ENCODE data around the gene ALOX5. TPM values are rescaled to one million over a fixed set of nuclear protein-coding genes. Genes with fewer than 3 reads are reported as not detected.

The ALOX5 gene
- not detected in 2 replicates for total RNA-seq

DNA sequence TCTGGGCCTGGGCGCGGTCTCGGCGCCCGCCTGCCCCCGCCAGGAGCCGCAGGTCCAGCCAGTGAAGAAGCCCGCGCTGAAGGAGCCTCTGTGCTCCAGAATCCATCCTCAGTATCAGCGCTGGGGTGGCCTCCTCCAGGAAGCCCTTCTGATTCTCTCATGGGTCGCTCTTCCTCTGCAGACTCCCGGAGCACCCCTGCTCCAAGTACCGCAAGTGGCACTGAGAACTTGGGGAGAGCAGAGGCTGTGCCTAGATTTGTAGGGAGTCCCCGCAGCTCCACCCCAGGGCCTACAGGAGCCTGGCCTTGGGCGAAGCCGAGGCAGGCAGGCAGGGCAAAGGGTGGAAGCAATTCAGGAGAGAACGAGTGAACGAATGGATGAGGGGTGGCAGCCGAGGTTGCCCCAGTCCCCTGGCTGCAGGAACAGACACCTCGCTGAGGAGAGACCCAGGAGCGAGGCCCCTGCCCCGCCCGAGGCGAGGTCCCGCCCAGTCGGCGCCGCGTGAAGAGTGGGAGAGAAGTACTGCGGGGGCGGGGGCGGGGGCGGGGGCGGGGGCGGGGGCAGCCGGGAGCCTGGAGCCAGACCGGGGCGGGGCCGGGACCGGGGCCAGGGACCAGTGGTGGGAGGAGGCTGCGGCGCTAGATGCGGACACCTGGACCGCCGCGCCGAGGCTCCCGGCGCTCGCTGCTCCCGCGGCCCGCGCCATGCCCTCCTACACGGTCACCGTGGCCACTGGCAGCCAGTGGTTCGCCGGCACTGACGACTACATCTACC, at the start of gene ALOX5:
ALOX5 (plus strand) TSS at position 641 of the 774 bp plus-strand sequence; CDS start at position 705, 64 bp downstream.

Other genes with a start within 250 kb of the ALOX5 start
- not detected in 2 replicates for gene OR13A1, start 58.6 kb upstream of the ALOX5 start, total RNA-seq